ENCODE results near the gene PITPNC1.
"Not testable (repeated sequence)": the region's sequence is repeated elsewhere in the genome, so short reads cannot be mapped to it uniquely, and the experiment has no call there.

DNA sequence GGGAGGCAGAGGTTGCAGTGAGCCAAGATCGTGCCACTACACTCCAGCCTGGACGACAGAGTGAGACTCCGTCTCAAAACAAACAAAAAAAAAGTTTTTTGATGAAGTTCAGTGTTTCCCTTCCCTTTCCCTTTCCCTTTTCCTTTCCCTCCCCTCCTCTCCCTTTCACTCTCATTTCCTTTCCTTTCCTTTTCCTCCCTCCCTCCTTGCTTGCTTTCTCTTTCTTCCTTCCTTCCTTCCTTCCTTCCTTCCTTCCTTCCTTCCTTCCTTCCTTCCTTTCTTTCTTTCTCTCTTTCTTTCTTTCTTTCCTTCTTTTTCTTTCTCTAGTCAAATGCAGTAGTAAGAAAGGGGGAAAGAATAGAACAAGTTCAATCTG, 31.4 kb downstream of the PITPNC1 start:
- TF ChIP-seq, protein P1, sequence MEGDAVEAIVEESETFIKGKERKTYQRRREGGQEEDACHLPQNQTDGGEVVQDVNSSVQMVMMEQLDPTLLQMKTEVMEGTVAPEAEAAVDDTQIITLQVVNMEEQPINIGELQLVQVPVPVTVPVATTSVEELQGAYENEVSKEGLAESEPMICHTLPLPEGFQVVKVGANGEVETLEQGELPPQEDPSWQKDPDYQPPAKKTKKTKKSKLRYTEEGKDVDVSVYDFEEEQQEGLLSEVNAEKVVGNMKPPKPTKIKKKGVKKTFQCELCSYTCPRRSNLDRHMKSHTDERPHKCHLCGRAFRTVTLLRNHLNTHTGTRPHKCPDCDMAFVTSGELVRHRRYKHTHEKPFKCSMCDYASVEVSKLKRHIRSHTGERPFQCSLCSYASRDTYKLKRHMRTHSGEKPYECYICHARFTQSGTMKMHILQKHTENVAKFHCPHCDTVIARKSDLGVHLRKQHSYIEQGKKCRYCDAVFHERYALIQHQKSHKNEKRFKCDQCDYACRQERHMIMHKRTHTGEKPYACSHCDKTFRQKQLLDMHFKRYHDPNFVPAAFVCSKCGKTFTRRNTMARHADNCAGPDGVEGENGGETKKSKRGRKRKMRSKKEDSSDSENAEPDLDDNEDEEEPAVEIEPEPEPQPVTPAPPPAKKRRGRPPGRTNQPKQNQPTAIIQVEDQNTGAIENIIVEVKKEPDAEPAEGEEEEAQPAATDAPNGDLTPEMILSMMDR (IDR thresholded peaks at IDR 0.05), result not testable (repeated sequence)
- not testable (repeated sequence) for TF ChIP-seq POLR2A, EP300 (IDR thresholded peaks at IDR 0.05)

Measured in tibial nerve (tissue), 4 donors.